Measurements from ENCODE around the gene RITA1.

GRCh38 chr12:113234483-113234882 is 49.0 kb downstream of the RITA1 start:
- TF ChIP-seq POLR2A (IDR thresholded peaks at IDR 0.05; ENCODE audit: extremely low read depth, insufficient read length) (no peak), MAX (IDR thresholded peaks at IDR 0.05; ENCODE audit: low read depth, low read length) (no peak)
- TF ChIP-seq, protein P1, sequence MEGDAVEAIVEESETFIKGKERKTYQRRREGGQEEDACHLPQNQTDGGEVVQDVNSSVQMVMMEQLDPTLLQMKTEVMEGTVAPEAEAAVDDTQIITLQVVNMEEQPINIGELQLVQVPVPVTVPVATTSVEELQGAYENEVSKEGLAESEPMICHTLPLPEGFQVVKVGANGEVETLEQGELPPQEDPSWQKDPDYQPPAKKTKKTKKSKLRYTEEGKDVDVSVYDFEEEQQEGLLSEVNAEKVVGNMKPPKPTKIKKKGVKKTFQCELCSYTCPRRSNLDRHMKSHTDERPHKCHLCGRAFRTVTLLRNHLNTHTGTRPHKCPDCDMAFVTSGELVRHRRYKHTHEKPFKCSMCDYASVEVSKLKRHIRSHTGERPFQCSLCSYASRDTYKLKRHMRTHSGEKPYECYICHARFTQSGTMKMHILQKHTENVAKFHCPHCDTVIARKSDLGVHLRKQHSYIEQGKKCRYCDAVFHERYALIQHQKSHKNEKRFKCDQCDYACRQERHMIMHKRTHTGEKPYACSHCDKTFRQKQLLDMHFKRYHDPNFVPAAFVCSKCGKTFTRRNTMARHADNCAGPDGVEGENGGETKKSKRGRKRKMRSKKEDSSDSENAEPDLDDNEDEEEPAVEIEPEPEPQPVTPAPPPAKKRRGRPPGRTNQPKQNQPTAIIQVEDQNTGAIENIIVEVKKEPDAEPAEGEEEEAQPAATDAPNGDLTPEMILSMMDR (IDR thresholded peaks at IDR 0.05; ENCODE audit: low read depth, low read length), result no peak

Data from NB4 (cell line).